ENCODE results near the gene DYNC1H1.

- TF ChIP-seq CTCF (optimal IDR thresholded peaks at IDR 0.05 in 1 of 3, IDR thresholded peaks at IDR 0.05 in 1 of 3, conservative IDR thresholded peaks at IDR 0.05 in 1 of 3; ENCODE audit: extremely low read depth in 1 of 3, insufficient read depth in 2 of 3, low read length in 3 of 3) (no peak), EZH2 (IDR thresholded peaks at IDR 0.05; ENCODE audit: low read length) (no peak)
Observed at GRCh38 chr14:101962503-101962874, 1.9 kb upstream of the DYNC1H1 start.
